Measurements from ENCODE around the gene PDK2.
A peak's percentile ranks its signal among the peaks of the same experiment; 100 is the strongest.

PDK2 gene

DNA sequence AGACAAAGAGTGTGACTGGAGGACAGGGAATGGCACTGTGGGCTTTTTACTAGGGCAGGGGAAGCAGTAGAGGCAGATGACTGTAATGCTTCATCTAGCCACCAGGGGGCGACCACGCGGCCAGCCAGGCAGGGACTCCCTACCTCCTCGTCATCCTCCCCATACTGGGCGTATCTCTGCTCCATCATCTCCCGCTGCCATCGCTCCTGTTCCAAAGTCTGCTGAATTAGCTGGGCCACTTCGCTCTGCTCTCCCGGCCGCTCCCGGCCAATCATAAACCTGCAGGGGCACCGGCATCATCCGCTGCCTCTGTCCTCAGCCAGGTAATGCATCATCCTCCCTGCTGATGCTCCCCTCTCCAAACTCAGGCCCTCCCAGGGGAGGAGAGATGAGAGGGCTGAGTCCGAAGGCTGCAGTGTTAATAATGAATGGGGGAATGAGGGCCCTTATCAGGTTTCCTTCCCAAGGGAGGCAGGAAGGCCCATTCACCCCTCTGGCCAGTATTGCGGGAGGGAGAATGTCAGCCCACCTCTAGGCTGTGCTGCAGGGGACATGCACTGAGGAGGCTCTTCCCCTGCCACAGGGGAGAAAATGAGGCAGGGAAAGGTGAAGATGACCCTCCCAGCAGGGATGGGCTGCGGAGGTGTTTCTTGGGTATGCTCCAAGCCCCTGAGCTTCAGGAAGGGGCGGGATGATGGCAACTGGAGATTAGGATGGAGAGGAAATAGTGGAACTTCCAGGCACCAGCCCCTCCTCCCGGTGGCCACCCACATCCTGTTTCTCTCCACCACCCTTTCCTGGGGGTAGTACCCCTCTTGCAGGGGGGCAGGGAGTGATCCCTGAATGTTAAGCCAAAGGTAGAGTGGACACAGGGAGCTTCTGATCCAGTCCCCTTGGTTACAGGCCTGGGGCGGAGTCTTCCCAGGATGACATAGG lies 45.1 kb downstream of the PDK2 start:
- DNase-seq = peak; percentile 76

DNA sequence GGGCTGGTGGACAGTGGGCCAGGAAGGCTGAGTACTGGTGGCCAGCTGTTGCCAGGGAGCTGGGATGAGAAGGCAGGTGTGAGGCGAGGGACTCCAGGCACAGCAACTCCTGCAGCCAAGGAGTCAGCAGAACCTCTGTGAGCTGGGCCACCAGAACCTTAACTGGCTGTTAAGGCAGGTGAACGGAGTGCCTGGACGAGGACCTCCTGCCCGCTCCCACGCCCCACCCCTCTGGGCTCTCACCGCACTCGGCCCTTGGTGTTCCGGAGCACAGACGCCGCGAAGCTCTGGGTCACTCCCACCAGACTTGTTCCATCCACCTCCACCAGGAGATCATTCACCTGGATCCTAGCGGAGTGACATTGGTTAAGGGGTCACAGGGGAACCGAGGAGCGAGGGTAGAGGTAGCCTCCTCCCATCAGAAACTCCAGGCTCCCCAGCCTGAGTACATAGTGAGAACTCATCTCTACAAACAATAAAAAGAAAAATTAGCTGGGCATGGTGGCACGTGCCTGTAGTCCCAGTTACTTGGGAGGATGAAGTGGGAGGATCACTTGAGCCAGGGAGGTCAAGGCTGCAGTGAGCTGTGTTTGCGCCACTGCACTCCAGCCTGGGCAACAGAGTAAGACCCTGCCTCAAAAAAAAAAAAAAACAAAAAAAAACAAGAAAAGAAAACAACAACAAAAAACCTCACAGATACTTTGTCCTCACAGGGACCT lies 46.0 kb downstream of the PDK2 start:
- DNase-seq = no peak

DNA sequence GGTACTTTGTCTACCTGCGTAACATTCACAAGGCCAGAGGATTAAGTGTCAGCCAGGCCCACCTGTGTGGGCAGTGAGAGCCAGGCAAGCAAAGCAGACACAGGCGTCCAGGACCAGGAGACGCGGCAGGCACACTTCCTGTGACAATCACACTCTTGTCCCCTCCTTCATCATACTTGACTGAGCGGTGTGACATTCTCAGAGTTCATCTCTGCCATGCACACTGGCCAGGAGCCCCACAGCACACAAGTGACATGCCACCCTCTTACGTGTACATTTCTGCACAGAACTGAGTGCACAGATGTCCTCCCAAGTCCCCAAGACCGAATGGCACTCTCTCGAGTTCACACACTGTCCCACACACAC lies 46.6 kb downstream of the PDK2 start:
- DNase-seq = no peak

DNA sequence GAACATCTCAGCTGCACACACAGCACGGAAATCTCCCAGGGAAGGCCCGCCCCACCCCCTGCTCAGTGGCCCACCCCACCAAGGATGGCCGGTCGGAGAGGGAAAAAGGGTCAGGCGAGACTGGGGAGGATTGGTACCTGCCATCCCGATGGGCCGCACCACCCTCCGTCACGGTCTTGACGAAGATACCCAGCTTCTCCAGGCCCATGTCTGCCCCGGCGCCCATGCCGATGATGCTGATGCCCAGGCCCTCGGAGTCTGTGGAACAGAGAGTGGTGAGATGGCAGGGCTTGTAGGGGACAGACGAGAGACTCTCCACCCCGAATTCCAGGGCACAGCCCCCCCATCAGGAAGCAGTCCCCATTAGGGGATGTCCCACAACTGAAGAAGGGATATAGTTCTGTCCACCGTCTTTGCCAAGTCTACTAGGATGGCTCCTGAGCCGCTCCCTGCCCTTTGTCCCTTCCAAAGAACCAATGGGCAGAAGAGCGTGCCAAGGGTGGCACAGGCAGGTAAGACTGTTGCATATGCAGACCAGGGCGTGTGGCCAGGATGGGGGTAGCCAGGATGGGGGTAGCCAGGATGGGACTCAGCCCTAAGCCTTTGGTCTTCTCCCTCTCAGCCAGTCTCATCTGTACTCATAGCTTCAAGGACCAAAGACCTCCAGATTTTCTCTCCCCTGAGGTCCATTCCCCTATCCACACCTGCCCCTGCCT lies 48.5 kb downstream of the PDK2 start:
- DNase-seq = no peak

DNA sequence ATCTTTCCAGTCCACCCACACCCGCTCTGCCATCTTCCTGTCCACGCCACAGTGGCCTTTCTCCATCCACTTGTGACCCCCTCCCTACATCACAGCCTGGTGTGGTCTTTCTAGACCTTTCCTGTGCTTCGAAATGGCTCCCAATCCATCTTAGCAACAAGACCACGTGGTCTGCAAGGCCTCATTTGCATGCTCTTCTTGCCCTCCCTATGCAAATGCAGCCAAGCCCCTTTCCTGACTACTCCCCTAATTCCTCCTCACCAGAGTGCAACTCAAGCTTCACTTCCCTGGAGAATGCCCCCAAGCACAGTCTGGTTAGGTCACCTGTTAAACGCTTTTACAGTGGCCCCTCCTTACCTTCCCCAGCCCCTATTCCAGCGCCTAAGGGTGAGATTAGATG lies 49.2 kb downstream of the PDK2 start:
- DNase-seq = no peak

DNA sequence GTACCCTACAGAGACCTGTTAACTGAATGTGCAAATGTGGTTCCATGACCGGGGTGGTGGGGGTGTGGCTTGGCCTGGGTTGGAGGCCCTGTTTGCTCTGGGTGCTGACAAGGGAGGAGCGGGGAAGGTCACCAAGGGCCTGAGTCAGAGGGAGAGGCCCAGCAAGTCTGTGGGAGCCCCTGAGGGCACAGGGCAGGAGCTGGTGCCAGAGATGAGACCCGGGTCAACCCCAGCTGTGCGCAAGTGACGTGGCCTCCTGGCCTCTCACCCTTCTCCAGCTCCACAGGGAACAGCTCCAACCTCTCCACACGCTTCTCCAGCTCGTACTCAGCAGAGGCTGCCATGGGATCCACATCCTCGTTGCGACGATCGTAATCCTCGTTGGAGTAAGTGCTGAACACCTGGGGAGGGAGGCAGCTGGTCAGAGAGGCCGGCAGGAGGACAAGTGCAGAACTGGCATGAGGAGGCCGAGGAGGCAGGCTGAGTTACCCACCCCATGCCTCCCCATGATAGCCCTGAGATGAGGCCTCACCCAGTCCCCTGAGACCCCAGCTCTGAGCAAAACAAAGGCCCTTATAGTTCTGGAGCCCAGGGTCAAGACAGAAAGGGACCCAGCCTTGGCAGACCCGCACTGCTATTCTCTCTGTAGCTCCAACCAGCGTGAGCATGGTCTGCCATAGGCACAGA lies 49.8 kb downstream of the PDK2 start:
- no peak for DNase-seq

DNA sequence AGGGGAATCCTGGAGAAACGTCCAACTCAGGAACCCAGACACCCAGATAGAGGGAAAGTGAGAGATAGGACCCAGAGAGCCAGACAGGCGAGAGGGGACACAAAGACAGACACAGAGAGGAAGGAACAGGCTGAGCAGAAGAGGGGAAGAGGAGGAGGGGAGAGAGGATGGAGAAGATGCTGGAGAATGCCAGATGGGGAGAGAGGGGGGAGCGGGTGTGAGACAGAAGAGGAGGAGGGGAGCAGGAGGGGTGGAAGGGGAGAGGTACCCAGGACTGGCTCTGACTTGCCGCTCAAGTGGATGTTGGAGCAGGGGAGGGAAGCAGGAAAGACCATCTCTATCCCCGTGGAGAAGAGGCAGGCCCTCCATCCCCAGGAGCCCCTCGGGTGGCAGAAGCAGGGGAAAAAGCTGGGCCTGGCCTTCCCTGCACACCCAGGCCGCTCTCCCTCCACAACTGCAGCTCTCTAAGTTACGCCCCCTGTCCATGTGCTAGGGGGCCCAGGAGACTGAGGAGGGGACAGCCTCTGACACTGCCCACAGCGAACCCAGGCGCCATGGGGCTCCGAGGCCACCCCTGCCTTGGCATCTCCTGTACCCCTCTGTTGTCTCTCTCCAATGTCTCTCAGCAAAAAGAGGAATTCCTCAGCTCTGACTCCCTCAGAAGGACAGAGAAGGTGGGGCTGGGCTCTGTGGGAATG lies 50.5 kb downstream of the PDK2 start:
- DNase-seq = no peak

DNA sequence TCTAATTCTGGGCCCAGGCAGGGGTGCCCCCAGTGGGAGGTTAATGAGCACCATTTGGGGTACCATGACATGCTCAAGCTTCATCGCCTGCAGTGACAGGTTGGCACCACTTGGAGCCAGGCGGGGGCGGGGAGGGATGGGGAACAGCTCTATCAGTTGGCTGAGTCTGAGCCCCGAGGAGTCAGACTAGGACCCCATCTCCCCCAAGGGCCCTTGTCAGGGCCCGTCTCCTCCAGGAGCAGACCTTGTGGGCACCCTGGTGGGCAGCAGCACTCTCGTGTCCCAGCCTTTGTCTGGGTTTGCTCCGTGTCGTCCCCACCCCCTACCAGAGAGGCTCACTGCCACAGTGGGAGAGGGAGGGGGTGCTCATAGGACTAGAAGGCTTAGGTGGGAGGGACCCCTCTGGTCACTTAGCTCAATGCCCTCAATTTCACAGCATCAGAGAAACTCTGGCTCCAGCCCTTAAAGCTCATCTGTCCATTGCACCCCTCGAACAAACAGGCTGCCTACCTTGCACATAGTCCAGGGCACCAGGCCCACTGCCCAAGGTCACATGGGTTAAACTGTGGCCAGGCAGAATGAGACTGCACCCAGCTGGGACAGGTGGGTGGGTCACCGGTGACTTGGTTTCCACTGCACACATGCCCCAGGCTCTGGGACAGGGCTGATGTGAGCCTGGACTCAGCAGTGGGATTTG lies 51.2 kb downstream of the PDK2 start:
- no peak for DNase-seq

DNA sequence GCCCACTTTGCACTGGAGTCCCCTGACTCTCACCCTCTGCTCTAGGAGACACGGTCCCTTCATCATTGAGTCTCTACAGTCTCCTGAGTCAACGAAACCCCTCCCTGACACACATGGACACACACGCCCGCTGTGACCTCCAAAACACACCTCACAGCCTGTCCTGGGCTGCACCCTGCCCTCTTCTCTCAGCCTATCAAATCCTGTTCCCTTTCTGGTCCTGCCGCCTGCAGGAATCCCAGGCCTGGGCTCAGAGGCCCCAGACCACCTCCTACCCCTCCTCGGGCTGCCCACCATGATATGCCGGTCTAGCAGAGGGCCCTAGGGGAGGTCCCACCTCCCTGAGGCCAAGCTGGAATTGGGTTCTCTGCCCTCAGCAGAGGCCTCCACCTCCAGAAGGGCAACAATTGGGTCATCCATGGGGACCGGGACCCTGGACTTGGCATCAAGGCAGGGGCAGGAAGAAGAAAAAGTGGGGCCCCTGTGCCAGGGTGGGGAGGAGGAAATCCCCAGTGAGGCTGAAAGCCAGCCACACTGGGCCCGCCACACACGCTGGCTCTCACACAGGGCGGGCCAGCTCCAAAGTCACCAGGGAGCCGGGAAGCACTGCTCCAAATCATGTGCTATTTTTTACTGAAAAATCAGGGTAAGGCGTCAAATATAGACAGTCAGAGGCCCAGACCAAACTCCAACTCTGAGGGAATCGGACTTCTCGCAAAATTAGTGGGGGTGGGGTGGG lies 51.9 kb downstream of the PDK2 start:
- DNase-seq = no peak

DNA sequence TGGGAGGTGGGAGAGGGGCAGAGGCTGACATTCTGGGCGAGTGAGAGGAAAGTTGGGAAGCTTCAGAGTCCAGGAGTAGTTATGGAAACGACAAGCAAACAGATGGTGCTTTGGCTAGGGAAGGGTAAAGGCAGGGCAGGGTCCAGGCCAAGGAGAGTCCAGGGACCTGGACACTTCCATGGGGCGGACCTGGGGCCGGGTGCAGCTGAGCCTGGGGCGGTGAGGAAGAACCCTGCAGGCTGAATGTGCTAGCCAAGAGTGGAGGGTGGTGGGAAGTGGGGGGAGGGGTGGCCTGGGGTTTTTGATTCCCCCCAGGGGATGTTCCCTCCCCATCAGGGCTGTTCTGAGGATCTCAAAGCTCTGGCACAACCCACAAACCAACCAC lies 52.7 kb downstream of the PDK2 start:
- no peak for DNase-seq

DNA sequence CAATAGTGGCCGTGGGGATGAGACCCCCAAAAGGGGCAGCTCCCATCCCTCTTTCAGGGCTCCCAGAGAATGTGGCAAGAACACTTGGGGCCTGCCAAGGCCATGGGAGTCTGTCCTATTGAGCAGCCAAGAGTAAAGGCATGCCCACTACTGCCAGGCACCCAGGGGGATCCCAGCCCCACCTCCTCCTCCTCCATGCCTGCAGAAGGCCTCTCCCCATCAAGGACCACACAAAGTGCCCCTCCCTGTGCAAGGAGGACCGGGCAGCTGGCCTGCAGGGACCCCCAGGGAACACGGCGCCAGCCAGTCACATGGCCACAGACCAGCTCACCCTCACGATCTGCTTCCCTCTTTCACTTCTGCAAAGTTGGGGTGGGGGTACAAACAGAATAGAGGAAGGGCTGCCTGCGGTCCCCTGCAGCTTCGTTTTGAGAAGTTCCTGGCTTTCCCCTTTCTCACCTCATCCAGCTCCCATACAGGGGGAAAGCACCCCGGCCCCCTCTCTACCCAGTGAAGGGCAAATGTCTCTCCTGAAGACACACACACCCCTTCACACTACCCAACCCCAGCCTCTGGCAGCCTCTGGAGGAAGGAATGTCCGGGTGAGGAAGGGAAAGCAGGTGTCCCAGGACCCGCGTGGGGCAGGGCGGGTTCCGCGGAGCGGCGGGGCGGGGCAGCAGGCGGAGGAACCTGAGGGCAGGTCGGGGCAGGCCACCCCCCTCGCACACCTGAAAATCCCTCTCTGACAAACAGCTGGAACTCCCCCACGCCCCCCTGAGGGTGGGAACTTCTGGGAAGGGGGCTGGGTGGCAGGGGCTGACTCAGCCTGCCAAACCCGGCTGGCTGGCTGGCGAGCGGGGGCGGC lies 53.3 kb downstream of the PDK2 start:
- peak; percentile 72 for DNase-seq

DNA sequence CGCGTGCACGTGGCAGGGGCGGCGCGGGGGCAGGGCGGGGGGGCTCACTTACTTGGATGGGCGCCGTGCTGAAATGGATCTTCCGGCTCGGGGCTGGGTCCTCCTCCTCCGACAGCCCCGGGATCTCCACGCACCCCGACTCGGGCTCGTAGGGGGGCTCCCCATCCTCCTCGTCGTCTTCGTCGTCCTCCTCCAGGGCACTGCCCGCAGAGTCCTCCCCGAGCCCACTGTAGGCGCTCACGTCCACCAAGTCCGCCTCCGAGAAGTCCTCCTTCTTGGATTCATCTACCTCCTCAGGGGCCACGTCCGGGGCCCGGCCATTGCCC lies 53.9 kb downstream of the PDK2 start:
- DNase-seq = no peak

DNA sequence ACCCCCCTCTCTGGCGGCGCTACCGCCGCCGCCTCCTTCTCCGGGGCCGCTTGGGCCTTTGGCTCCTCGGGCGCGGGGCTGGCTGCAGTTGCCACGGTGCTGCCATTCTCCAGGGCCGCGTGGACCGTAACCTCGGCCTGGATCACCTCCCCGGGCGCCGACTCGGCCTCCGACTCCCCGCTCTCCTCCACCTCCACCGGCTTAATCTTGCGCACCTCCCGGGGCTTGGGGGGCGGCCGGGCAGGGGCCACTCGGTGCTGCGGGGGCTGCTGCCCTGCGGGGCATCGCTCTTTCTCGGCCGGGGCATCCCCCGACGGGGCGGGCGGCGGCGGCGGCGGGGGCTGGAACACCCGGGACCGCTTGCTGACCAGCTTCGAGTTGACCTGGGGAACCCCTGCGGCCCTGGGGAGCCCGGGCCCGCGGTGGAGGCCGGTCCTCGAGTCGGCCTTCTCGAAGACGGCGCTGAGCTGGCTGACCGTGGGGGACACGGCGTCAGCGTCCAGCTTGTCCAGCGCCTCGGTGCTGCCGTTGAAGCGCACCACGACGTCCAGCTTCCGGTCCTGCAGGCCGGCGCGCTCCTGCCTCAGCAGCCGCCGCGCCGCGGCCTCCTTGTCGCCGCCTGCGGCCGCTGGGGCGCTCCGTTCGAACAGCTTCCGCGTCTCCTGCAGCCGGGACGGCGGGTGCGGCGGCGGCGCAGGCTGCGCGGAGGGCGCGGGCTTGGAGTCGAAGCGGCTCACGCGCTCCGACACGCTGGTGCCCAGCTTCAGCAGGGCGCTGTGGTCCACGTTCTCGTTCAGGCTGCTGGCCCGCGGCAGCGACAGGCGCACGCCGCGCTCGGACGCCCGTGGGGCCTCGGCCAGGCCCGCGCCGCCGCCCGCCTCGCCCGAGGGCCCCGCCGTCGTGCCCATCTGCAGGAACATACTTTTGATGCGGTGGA lies 54.5 kb downstream of the PDK2 start:
- peak; percentile 55 for DNase-seq

DNA sequence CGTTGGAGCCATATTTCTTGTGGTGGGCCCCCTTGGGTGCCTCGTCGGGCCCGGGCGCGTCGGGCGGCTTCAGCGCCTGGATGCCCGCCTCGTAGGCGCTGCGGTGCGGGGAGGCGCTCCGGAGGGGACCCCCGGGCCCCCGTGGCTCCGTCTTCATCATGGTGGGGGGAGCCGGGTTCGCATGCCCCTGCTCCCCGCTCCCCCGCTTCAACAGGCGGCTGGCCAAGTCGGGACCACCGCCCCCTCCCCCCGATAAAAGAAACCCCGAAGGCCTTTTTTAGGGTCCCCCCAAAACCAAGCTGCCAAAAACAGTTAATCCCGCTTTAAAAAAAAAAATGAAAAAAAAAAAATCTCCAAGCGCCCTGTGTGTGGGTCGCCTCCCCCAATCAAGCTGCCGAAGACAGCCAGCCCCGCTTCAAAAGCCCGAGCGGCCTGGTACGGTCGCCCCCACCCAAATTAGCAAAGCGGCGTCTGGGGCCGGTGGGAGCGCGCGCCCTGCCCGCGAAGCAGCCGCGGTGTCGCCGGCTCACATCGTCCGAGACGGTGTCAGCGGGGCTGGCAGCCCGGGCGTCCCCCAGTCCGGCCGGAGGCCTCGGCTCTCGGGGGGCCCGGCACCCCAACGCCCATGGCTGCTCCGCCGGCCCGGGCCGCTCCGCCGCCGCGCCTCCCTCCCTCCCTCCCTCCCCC lies 55.3 kb downstream of the PDK2 start, which contains the start of gene PPP1R9B:
TSS of gene PPP1R9B (minus strand) at position 324 of the 687 bp plus-strand sequence. CDS start at position 160, 164 bp downstream.
- no peak for DNase-seq

DNA sequence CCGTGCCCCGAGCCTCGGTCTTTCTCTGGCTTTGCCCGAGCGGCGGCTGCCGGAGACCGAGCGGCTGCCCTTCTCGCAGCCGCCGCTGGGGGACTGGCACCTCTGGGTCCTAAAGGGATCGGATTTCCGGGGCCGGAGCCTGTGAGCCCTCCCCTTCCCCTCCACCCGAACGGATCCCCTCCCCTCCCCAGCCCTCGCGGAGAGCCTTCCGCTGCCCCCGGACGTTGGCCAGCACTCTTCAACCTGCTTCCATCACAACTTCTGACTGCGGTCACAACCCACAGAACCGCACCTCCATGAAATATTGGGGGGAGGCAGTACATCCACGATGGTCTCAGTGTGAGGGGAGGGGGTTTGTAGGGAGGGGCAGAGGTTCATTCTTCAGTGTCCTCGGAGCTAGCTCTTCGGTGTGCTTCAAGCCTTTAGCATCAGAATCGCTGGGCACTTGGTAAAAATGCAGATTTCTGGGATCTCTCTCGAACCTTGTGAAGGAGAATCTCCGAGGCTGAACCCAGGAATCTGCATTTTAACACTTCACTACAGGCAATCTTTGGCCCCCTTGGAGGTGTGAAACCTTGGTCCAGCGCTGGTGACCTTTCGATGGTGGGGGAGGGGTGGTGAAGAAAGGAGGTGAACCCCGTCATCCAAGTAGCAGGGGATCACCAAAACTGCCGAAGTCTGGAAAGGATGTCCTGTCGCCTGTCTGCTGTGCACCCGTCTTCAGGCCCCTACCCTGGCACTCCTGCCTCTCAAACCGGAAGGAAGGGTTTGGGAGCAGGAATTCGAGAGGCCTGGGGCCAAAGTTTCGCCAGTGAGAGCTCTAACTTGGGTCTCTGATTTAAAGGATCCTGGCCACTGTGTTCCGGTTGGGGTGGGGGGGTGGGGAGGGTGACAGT lies 56.1 kb downstream of the PDK2 start:
- DNase-seq = peak; percentile 78

DNA sequence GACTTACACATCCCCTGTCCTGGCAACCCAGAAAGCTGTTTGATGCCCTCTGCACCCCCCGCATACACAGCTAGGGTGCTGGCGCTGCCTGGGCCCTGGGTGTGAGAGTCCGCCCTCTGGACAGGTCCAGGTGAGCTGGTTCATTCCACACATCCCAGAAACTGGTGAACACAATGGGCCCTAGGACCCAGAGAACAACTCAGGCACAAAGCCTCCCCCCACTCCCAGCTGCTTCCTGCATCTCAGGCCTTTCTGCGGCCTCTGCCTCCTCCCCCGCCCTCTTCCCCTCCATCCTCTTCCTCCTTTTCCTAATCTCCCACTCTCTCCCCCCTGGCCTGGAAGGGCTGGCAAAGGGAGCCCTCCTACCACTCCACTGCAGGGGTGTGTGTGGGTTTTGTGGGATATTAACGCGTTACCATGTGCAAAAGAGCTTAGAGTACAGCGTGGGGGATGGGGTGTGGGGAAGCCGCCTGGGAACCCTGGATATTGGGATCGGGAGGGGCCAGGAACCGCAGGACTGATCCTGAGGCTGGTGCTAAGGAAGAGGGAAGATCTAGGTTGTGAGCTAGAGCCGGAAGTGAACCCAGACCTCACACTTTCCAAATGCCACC lies 56.9 kb downstream of the PDK2 start:
- peak; percentile 35 for DNase-seq

DNA sequence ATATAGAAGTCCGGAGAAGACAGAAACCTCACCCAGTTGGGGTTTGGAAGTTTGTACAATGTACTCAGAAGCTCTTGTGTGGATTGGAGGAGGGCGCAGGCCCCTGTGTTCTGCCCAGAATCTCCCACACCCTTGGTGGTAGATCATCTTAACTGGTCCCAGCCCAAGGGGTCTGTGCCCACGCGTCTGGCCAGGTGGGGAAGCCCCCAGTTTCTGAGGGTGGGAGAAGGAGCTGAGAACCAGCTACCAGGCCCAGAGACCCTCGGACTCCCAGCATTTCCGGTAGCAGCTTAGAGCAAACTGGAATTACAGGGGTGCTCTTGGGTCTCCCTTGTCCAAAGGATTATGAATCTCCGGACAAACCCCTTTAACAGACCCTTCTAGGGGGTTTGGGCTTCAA lies 57.6 kb downstream of the PDK2 start:
- no peak for DNase-seq

Data from effector CD4-positive, alpha-beta T cell (primary cell).